Measurements from ENCODE around the gene CD160.
"Not testable (repeated sequence)": the region's sequence is repeated elsewhere in the genome, so short reads cannot be mapped to it uniquely, and the experiment has no call there.

Gene CD160

DNA sequence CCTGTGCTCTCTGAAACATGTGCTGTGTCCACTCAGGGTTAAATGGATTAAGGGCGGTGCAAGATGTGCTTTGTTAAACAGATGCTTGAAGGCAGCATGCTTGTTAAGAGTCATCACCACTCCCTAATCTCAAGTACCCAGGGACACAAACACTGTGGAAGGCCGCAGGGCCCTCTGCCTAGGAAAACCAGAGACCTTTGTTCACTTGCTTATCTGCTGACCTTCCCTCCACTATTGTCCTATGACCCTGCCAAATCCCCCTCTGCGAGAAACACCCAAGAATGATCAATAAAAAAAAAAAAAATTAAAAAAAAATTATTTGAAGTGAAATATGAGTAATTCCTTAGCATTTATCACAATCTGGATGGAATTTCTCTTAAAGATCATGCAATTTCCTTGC lies 45.8 kb downstream of the CD160 start:
- peaks cover 26% of the 10 kb centered on the region for H3K36me3 ChIP-seq (ENCODE audit: insufficient read depth, insufficient read length, low read length)
- not testable (repeated sequence) for H3K4me1 ChIP-seq (ENCODE audit: insufficient read depth, insufficient read length); H3K9ac ChIP-seq (ENCODE audit: insufficient read length, low read depth); H3K27me3 ChIP-seq (ENCODE audit: insufficient read depth, insufficient read length); DNase-seq (ENCODE audit: low read depth, low spot score); H3K4me3 ChIP-seq (ENCODE audit: insufficient read length, low read depth)
- H3K9me3 ChIP-seq (ENCODE audit: insufficient read depth, low read length): peaks cover 58% of the 10 kb centered on the region

DNA sequence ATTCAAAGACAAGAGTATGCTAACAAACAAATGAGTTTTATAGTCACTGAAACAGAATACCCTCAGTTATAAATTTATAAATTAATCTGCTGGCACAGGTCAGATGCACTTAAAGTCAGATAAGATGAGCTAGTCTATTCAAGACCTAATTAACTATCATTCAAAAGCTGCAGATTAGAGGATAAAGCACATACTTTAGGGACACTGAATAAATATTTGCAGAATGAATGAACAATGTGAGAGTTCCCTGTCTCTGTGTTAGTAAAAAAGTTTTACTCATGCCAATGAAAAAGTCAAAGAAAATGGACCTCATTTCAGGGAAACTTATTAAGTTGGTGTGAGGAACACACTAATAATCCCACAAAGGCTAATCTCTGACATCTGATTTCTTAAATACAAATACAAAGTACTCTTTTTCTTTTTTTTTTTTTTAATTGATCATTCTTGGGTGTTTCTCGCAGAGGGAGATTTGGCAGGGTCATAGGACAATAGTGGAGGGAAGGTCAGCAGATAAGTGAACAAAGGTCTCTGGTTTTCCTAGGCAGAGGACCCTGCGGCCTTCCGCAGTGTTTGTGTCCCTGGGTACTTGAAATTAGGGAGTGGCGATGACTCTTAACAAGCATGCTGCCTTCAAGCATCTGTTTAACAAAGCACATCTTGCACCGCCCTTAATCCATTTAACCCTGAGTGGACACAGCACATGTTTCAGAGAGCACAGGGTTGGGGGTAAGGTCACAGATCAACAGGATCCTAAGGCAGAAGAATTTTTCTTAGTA lies 46.5 kb downstream of the CD160 start:
- not testable (repeated sequence) for H3K9ac ChIP-seq (ENCODE audit: insufficient read length, low read depth); H3K4me1 ChIP-seq (ENCODE audit: insufficient read depth, insufficient read length); H3K27me3 ChIP-seq (ENCODE audit: insufficient read depth, insufficient read length); H3K4me3 ChIP-seq (ENCODE audit: insufficient read length, low read depth); DNase-seq (ENCODE audit: low read depth, low spot score)
- Histone ChIP-seq H3K9me3 (ENCODE audit: insufficient read depth, low read length) (peaks cover 51% of the 10 kb centered on the region), H3K36me3 (ENCODE audit: insufficient read depth, insufficient read length, low read length) (peaks cover 28% of the 10 kb centered on the region)

DNA sequence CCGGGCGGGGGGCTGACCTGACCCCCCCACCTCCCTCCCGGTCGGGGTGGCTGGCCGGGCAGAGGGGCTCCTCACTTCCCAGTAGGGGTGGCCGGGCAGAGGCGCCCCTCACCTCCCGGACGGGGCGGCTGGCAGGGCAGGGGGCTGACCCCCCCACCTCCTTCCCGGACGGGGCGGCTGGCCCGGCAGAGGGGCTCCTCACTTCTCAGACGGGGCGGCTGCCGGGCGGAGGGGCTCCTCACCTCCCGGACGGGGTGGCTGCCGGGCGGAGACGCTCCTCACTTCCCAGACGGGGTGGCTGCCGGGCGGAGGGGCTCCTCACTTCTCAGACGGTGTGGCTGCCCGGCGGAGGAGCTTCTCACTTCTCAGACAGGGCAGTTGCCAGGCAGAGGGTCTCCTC lies 47.6 kb downstream of the CD160 start:
- Histone ChIP-seq H3K9me3 (ENCODE audit: insufficient read depth, low read length) (peaks cover 40% of the 10 kb centered on the region), H3K36me3 (ENCODE audit: insufficient read depth, insufficient read length, low read length) (peaks cover 32% of the 10 kb centered on the region)
- DNase-seq (ENCODE audit: low read depth, low spot score); H3K4me3 ChIP-seq (ENCODE audit: insufficient read length, low read depth); H3K9ac ChIP-seq (ENCODE audit: insufficient read length, low read depth); H3K27me3 ChIP-seq (ENCODE audit: insufficient read depth, insufficient read length); H3K4me1 ChIP-seq (ENCODE audit: insufficient read depth, insufficient read length): not testable (repeated sequence)

DNA sequence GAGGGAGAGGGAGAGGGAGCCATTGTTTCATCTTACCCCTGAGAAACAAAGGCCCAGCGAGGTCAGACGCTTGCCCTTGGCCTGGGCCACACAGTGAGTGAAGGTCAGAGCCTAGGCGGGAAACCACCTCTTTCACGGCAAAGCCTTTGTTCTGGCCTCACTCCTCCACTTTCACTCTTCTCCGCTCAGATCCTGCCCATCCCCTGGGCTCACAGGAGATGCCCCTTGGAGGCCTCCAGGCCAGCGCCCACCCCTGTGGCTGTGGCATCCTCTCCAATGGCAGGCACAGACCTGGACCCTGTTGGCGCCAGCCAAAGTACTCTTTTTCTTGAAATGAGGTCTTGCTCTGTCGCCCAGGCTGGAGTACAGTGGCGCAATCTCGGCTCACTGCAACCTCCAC lies 48.7 kb downstream of the CD160 start:
- peaks cover 32% of the 10 kb centered on the region for H3K36me3 ChIP-seq (ENCODE audit: insufficient read depth, insufficient read length, low read length)
- not testable (repeated sequence) for DNase-seq (ENCODE audit: low read depth, low spot score); H3K4me1 ChIP-seq (ENCODE audit: insufficient read depth, insufficient read length); H3K27me3 ChIP-seq (ENCODE audit: insufficient read depth, insufficient read length); H3K9ac ChIP-seq (ENCODE audit: insufficient read length, low read depth); H3K4me3 ChIP-seq (ENCODE audit: insufficient read length, low read depth)
- peaks cover 29% of the 10 kb centered on the region for H3K9me3 ChIP-seq (ENCODE audit: insufficient read depth, low read length)

DNA sequence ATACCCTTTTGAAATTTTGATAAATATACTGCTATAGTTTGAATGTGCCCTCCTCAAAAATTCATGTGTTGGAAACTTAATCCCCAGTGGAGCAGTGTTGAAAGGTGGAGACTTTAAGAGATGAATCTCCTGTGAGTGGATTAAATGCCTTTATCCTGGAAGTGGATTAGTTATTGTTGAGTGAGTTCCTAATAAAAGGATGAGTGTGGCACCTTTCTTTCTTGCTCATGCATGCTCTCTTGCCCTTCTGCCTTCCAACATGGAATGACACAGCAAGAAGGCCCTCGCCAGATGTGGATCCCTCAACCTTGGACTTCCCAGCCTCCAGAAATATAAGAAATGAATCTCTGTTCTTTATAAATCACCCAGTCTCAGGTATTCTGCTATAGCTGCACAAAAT lies 51.8 kb downstream of the CD160 start:
- Histone ChIP-seq H3K9me3 (ENCODE audit: insufficient read depth, low read length) (peaks cover 18% of the 10 kb centered on the region; the same call in 1 of the 2 replicates), H3K27me3 (ENCODE audit: insufficient read depth, insufficient read length) (no peaks in the 10 kb centered on the region), H3K4me1 (ENCODE audit: insufficient read depth, insufficient read length) (no peaks in the 10 kb centered on the region), H3K4me3 (ENCODE audit: insufficient read length, low read depth) (no peak overlapping the region), H3K36me3 (ENCODE audit: insufficient read depth, insufficient read length, low read length) (peaks cover 35% of the 10 kb centered on the region), H3K9ac (ENCODE audit: insufficient read length, low read depth) (no peak overlapping the region)
- DNase-seq (ENCODE audit: low read depth, low spot score): no peak
- no peak for TF ChIP-seq YY1 (IDR thresholded peaks at IDR 0.05; ENCODE audit: insufficient read depth, insufficient read length)
- no peak for TF ChIP-seq ZNF274 (IDR thresholded peaks at IDR 0.05; ENCODE audit: low read depth, low read length)
- no peak for TF ChIP-seq SUZ12 (IDR thresholded peaks at IDR 0.05; ENCODE audit: extremely low read depth, insufficient read depth, insufficient read length)

DNA sequence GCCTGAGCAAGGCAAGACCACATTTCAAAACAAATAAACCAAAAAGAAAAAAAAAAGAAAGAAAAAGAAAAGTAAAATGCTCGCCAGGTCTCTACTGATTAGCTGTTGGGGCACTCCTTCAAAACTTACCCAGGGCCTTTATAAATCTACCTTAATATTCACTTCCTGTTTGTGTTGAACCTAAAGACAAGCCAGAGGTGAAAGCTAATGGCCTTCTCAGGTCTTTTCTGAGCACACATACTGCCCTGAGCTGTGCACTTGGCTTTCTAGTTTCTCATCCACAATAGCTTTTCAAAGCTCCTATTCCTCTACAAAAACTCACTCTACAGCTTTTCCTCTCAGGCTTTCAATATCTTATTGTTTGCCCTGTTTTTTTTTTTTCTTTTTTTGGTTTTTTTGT lies 54.1 kb downstream of the CD160 start:
- no peak for DNase-seq (ENCODE audit: low read depth, low spot score)
- H3K4me1 ChIP-seq (ENCODE audit: insufficient read depth, insufficient read length): no peaks in the 10 kb centered on the region
- no peak for TF ChIP-seq SUZ12 (IDR thresholded peaks at IDR 0.05; ENCODE audit: extremely low read depth, insufficient read depth, insufficient read length)
- no peak for TF ChIP-seq YY1 (IDR thresholded peaks at IDR 0.05; ENCODE audit: insufficient read depth, insufficient read length)
- TF ChIP-seq ZNF274 (IDR thresholded peaks at IDR 0.05; ENCODE audit: low read depth, low read length): no peak
- peaks cover 28% of the 10 kb centered on the region for H3K36me3 ChIP-seq (ENCODE audit: insufficient read depth, insufficient read length, low read length)
- no peaks in the 10 kb centered on the region for H3K27me3 ChIP-seq (ENCODE audit: insufficient read depth, insufficient read length)
- peaks cover 6% of the 10 kb centered on the region; the same call in 1 of the 2 replicates for H3K9me3 ChIP-seq (ENCODE audit: insufficient read depth, low read length)
- H3K4me3 ChIP-seq (ENCODE audit: insufficient read length, low read depth): no peak overlapping the region
- no peak overlapping the region for H3K9ac ChIP-seq (ENCODE audit: insufficient read length, low read depth)

DNA sequence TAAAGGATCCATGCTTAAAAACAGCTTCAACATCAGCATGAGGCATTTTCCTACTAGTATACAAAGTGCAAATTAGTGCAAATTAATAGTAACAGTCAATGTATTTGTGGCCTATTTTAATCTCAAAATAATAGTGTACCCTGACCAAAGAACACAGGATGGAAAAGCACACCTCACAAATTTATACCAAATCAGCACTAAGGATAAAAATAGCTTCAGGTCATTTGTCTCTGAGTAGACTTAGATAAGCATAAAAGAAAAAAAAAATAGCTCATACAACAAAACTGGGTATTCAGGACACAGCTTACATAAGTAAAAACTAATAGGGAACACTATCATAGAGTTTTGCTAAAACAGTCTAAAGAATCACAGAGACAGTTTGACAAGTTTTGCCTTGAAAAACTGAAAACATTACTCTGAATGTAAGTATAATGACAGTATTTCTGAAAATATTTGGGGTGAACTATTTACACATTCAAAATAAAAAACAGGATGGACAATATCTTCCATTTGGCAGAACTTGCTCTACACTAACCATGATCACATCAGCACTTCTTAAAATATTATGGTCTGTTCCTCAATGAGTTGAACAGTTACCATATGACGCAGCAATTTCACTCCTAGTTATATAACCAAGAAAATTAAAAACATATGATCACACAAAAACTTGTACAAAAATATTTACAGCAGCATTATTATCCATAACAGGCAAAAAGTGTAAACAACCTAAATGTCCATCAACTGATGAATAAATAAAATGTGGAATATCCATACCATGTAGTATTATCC lies 58.3 kb downstream of the CD160 start:
- no peak for DNase-seq (ENCODE audit: low read depth, low spot score)
- H3K9me3 ChIP-seq (ENCODE audit: insufficient read depth, low read length): no peaks in the 10 kb centered on the region
- H3K4me3 ChIP-seq (ENCODE audit: insufficient read length, low read depth): no peak overlapping the region
- H3K4me1 ChIP-seq (ENCODE audit: insufficient read depth, insufficient read length): no peaks in the 10 kb centered on the region
- no peaks in the 10 kb centered on the region for H3K27me3 ChIP-seq (ENCODE audit: insufficient read depth, insufficient read length)
- peaks cover 20% of the 10 kb centered on the region for H3K36me3 ChIP-seq (ENCODE audit: insufficient read depth, insufficient read length, low read length)
- no peak for TF ChIP-seq SUZ12 (IDR thresholded peaks at IDR 0.05; ENCODE audit: extremely low read depth, insufficient read depth, insufficient read length)
- no peak for TF ChIP-seq ZNF274 (IDR thresholded peaks at IDR 0.05; ENCODE audit: low read depth, low read length)
- no peak for TF ChIP-seq YY1 (IDR thresholded peaks at IDR 0.05; ENCODE audit: insufficient read depth, insufficient read length)
- H3K9ac ChIP-seq (ENCODE audit: insufficient read length, low read depth): no peak overlapping the region

DNA sequence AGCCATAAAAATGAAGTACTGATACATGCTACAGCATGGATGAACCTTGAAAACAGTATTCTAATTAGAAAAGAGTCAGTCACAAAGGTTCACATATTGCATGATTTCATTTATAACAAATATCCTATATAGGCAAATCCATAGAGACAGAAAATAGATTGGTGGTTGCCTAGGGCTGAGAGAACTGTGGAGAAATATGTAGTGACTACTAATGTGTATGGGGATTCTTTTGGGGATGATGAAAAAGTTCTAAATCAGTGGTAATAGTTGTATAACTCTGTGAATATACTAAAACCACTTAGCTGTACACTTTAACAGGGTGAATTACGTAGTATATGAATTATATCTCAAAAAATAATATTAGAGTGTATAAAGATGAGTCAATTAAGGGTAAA lies 58.8 kb downstream of the CD160 start:
- Histone ChIP-seq H3K4me3 (ENCODE audit: insufficient read length, low read depth) (no peak overlapping the region), H3K4me1 (ENCODE audit: insufficient read depth, insufficient read length) (no peaks in the 10 kb centered on the region), H3K9me3 (ENCODE audit: insufficient read depth, low read length) (no peaks in the 10 kb centered on the region), H3K27me3 (ENCODE audit: insufficient read depth, insufficient read length) (no peaks in the 10 kb centered on the region), H3K9ac (ENCODE audit: insufficient read length, low read depth) (no peak overlapping the region), H3K36me3 (ENCODE audit: insufficient read depth, insufficient read length, low read length) (peaks cover 20% of the 10 kb centered on the region)
- DNase-seq (ENCODE audit: low read depth, low spot score): no peak
- no peak for TF ChIP-seq ZNF274 (IDR thresholded peaks at IDR 0.05; ENCODE audit: low read depth, low read length)
- no peak for TF ChIP-seq YY1 (IDR thresholded peaks at IDR 0.05; ENCODE audit: insufficient read depth, insufficient read length)
- TF ChIP-seq SUZ12 (IDR thresholded peaks at IDR 0.05; ENCODE audit: extremely low read depth, insufficient read depth, insufficient read length): no peak

All from NT2/D1 (cell line).